Measurements from ENCODE around the gene IFI27L1. TPM values are rescaled to one million over a fixed set of nuclear protein-coding genes. Genes with fewer than 3 reads are reported as not detected.

The IFI27L1 gene
- total RNA-seq, 4 donors from 2014 or later = 7.1 to 10.3 (median 8.3) TPM

GRCh38 chr14:94046696-94047250, 34.3 kb upstream of the IFI27L1 start:
- intact Hi-C loops (cut with DNase I; ENCODE audit: low total_unique reads) (no loop called here), in situ Hi-C loops (cut with MboI; ENCODE audit: low sequenced_read_pairs in 4 of 4) (no loop called here)
- H3K4me3 ChIP-seq = no peak overlapping the region
- DNase-seq (no peak), ATAC-seq (no peak)
- H3K4me1 ChIP-seq = peaks cover 11% of the 10 kb centered on the region in 2 donors
- no peak overlapping the region for H3K27ac ChIP-seq
- H3K27me3 ChIP-seq = no peaks in the 10 kb centered on the region
- H3K36me3 ChIP-seq = peaks cover 2 to 49% of the 10 kb centered on the region in 2 donors
- no peak for TF ChIP-seq POLR2A (IDR thresholded peaks at IDR 0.05)
- TF ChIP-seq CTCF (IDR thresholded peaks at IDR 0.05 in 4 of 5, conservative IDR thresholded peaks at IDR 0.05 in 1 of 5) = no peak
- no peaks in the 10 kb centered on the region for H3K9me3 ChIP-seq

GRCh38 chr14:94047581-94047980, 33.5 kb upstream of the IFI27L1 start:
- Histone ChIP-seq H3K27ac (no peak overlapping the region), H3K4me3 (no peak overlapping the region), H3K4me1 (peaks cover 13 to 19% of the 10 kb centered on the region in 2 donors), H3K36me3 (peaks cover 2 to 57% of the 10 kb centered on the region in 2 donors), H3K9me3 (no peaks in the 10 kb centered on the region), H3K27me3 (no peaks in the 10 kb centered on the region)
- ATAC-seq (no peak), DNase-seq (no peak)
- intact Hi-C loops (cut with DNase I; ENCODE audit: low total_unique reads) (no loop called here), in situ Hi-C loops (cut with MboI; ENCODE audit: low sequenced_read_pairs in 4 of 4) (no loop called here)
- TF ChIP-seq POLR2A (IDR thresholded peaks at IDR 0.05) (no peak), CTCF (IDR thresholded peaks at IDR 0.05 in 4 of 5, conservative IDR thresholded peaks at IDR 0.05 in 1 of 5) (no peak)

GRCh38 chr14:94048691-94049624, 32.2 kb upstream of the IFI27L1 start:
- Histone ChIP-seq H3K4me1 (peaks cover 18 to 24% of the 10 kb centered on the region in 2 donors), H3K4me3 (no peak overlapping the region), H3K27me3 (no peaks in the 10 kb centered on the region), H3K9me3 (no peaks in the 10 kb centered on the region), H3K27ac (no peak overlapping the region), H3K36me3 (peaks cover 2 to 66% of the 10 kb centered on the region in 2 donors)
- no peak for TF ChIP-seq CTCF (IDR thresholded peaks at IDR 0.05 in 4 of 5, conservative IDR thresholded peaks at IDR 0.05 in 1 of 5)
- no peak for TF ChIP-seq POLR2A (IDR thresholded peaks at IDR 0.05)
- intact Hi-C loops (cut with DNase I; ENCODE audit: low total_unique reads) = no loop called here
- ATAC-seq (no peak), DNase-seq (no peak)
- in situ Hi-C loops (cut with MboI; ENCODE audit: low sequenced_read_pairs in 4 of 4) = no loop called here

GRCh38 chr14:94049625-94050023, 31.5 kb upstream of the IFI27L1 start:
- Histone ChIP-seq H3K4me3 (no peak overlapping the region), H3K27me3 (no peaks in the 10 kb centered on the region), H3K4me1 (peaks cover 18 to 24% of the 10 kb centered on the region in 2 donors), H3K36me3 (peaks cover 2 to 72% of the 10 kb centered on the region in 2 donors), H3K9me3 (no peaks in the 10 kb centered on the region), H3K27ac (no peak overlapping the region)
- DNase-seq = no peak
- intact Hi-C loops (cut with DNase I; ENCODE audit: low total_unique reads) = no loop called here
- ATAC-seq = no peak
- in situ Hi-C loops (cut with MboI; ENCODE audit: low sequenced_read_pairs in 4 of 4) = no loop called here
- TF ChIP-seq POLR2A (IDR thresholded peaks at IDR 0.05) = no peak
- TF ChIP-seq CTCF (IDR thresholded peaks at IDR 0.05 in 4 of 5, conservative IDR thresholded peaks at IDR 0.05 in 1 of 5) = no peak
